Activated CD8-positive, alpha-beta memory T cell treated with anti-CD3 and anti-CD28 coated beads, Interleukin-2, amount 50 U/mL, for 24 hours (primary cell): ENCODE measurements around the gene TRIML1.

ENCODE experiments used
- DNase-seq: peaks from one replicate; pipeline ENCODE4 v3.0.0-alpha.2; 2020; ENCODE audit errors: extremely low read depth

Gene TRIML1

GRCh38 chr4:188139141-188139540 lies at the start of gene TRIML1:
Gene TRIML1, plus strand, starts transcription at chr4:188139441. Its CDS starts 118 bp downstream, at chr4:188139559.
- no peak for DNase-seq

- DNase-seq = no peak
Observed at GRCh38 chr4:188092824-188093223, 46.4 kb upstream of the TRIML1 start.

- DNase-seq = no peak
Observed at GRCh38 chr4:188106454-188106853, 32.8 kb upstream of the TRIML1 start.

GRCh38 chr4:188107931-188108843 lies 31.1 kb upstream of the TRIML1 start:
- DNase-seq = no peak

GRCh38 chr4:188109157-188109755 lies 30.0 kb upstream of the TRIML1 start, which contains the start of gene TRIML2:
Gene TRIML2, minus strand, starts transcription at chr4:188109603. Its CDS starts 4,235 bp downstream, at chr4:188105368.
- DNase-seq = no peak

- DNase-seq = no peak
Observed at GRCh38 chr4:188110036-188110435, 29.2 kb upstream of the TRIML1 start.

- no peak for DNase-seq
Observed at GRCh38 chr4:188110741-188111471, 28.3 kb upstream of the TRIML1 start.

- no peak for DNase-seq
Observed at GRCh38 chr4:188111955-188112354, 27.3 kb upstream of the TRIML1 start.

- no peak for DNase-seq
Observed at GRCh38 chr4:188113156-188113555, 26.1 kb upstream of the TRIML1 start.

- DNase-seq = no peak
Observed at GRCh38 chr4:188117631-188118324, 21.5 kb upstream of the TRIML1 start.

- DNase-seq = no peak
Observed at GRCh38 chr4:188121530-188121929, 17.7 kb upstream of the TRIML1 start.

GRCh38 chr4:188127214-188127874 lies 11.9 kb upstream of the TRIML1 start:
- no peak for DNase-seq

- no peak for DNase-seq
Observed at GRCh38 chr4:188130355-188130754, 8.9 kb upstream of the TRIML1 start.

GRCh38 chr4:188132232-188132631 lies 7.0 kb upstream of the TRIML1 start:
- DNase-seq = no peak

GRCh38 chr4:188138227-188138626 lies 1.0 kb upstream of the TRIML1 start:
- DNase-seq = no peak

- DNase-seq = no peak
Observed at GRCh38 chr4:188139671-188140070, 430 bp downstream of the TRIML1 start.

GRCh38 chr4:188143731-188144130 lies 4.5 kb downstream of the TRIML1 start:
- no peak for DNase-seq

- DNase-seq = no peak
Observed at GRCh38 chr4:188145601-188146000, 6.4 kb downstream of the TRIML1 start.

- no peak for DNase-seq
Observed at GRCh38 chr4:188146618-188147017, 7.4 kb downstream of the TRIML1 start.

GRCh38 chr4:188147176-188147575 lies 7.9 kb downstream of the TRIML1 start:
- no peak for DNase-seq

GRCh38 chr4:188147776-188148175 lies 8.5 kb downstream of the TRIML1 start:
- DNase-seq = no peak
